GM10266 (cell line): ENCODE measurements around the gene GPR15.

Experiments
- DNase-seq: peaks from one replicate; pipeline ENCODE4 v3.0.0; 2012; ENCODE audit errors: extremely low spot score
- CTCF ChIP-seq: IDR thresholded peaks from 2 replicates; pipeline ENCODE4 v1.5.1; 2012; ENCODE audit warnings: mild to moderate bottlenecking, low read depth; ENCODE audit not compliant: control insufficient read depth, insufficient read depth; ENCODE audit errors: missing control alignments

Gene GPR15

GRCh38 chr3:98540346-98540745 lies 8.6 kb downstream of the GPR15 start:
- TF ChIP-seq CTCF: no peak
- DNase-seq: no peak

GRCh38 chr3:98541695-98542094 lies 9.9 kb downstream of the GPR15 start:
- TF ChIP-seq CTCF: no peak

GRCh38 chr3:98542623-98543022 lies 10.8 kb downstream of the GPR15 start:
- no peak for TF ChIP-seq CTCF
- DNase-seq: no peak

More at GRCh38 chr3:98541695-98542094, 9.9 kb downstream of the GPR15 start:
- no peak for DNase-seq

- TF ChIP-seq CTCF: no peak
- DNase-seq: no peak
These were observed 14.2 kb downstream of the GPR15 start for GRCh38 chr3:98545940-98546339.

- no peak for TF ChIP-seq CTCF
- DNase-seq: no peak
These were observed 16.8 kb downstream of the GPR15 start for GRCh38 chr3:98548544-98548943.

GRCh38 chr3:98550833-98551232 lies 19.1 kb downstream of the GPR15 start:
- no peak for TF ChIP-seq CTCF
- no peak for DNase-seq

GRCh38 chr3:98551236-98551635 lies 19.5 kb downstream of the GPR15 start:
- no peak for TF ChIP-seq CTCF
- DNase-seq: no peak
